Measurements from ENCODE around the gene APBA2. TPM values are rescaled to one million over a fixed set of nuclear protein-coding genes. Genes with fewer than 3 reads are reported as not detected.

The APBA2 gene
- total and polyA plus RNA-seq, 3 donors from 2014 or later, result 18.5 to 37.7 (median 29.5) TPM

DNA sequence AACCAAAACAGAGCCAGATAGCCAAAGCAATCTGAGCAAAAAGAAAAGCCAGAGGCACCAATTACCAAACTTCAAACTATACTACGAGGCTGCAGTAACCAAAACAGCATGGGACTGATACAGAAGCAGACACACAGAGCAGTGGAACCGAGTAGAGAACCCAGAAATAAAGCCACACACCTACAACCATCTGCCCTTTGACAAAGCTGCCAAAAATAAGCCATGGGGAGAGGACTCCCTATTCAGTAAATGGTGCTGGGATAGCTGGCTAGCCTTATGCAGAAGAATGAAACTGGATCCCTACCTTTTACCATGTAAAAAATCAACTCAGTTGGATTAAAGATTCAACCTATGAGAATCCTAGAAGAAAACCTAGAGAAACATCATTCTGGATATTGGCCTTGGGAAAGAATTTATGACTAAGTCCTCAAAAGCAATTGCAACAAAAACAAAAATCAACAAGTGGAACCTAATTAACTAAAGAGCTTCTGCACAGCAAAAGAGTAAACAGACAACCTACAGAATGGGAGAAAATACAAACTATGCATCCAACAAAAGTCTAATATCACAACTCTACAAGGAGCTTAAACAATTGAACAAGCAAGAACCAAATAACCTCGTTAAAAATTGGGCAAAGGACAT, 95.1 kb downstream of the APBA2 start:
- TF ChIP-seq POLR2A (IDR thresholded peaks at IDR 0.05), result no peak
- TF ChIP-seq, protein P1, sequence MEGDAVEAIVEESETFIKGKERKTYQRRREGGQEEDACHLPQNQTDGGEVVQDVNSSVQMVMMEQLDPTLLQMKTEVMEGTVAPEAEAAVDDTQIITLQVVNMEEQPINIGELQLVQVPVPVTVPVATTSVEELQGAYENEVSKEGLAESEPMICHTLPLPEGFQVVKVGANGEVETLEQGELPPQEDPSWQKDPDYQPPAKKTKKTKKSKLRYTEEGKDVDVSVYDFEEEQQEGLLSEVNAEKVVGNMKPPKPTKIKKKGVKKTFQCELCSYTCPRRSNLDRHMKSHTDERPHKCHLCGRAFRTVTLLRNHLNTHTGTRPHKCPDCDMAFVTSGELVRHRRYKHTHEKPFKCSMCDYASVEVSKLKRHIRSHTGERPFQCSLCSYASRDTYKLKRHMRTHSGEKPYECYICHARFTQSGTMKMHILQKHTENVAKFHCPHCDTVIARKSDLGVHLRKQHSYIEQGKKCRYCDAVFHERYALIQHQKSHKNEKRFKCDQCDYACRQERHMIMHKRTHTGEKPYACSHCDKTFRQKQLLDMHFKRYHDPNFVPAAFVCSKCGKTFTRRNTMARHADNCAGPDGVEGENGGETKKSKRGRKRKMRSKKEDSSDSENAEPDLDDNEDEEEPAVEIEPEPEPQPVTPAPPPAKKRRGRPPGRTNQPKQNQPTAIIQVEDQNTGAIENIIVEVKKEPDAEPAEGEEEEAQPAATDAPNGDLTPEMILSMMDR (IDR thresholded peaks at IDR 0.05), result no peak
- WGBS, 2 donors, result 90 to 96% methylated on average over 3 of the region's 3 CpGs
- intact Hi-C loops (cut with DNase I; ENCODE audit: low total_unique reads), result no loop called here
- no peaks in the 10 kb centered on the region for H3K36me3 ChIP-seq (ENCODE audit: low read depth, missing control alignments)
- H3K27me3 ChIP-seq, result no peaks in the 10 kb centered on the region
- no peak overlapping the region for H3K27ac ChIP-seq
- peaks cover 8% of the 10 kb centered on the region for H3K4me1 ChIP-seq
- H3K9me3 ChIP-seq, result no peaks in the 10 kb centered on the region
- no peak overlapping the region for H3K4me3 ChIP-seq
- no peak for DNase-seq

DNA sequence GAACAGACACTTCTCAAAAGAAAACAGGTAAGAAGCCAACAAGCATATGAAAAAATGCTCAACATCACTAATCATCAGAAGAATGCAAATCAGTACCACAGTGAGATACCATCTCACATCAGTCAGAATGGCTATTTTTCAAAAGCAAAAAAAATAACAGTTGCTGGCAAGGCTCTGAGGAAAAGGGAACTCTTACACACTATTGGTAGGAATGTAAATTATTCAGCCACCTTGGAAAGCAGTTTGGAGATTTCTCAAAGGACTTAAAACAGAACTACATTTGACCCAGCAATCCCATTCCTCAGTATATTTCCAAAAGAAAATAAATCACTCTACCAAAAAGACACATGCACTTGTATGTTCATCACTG, 95.6 kb downstream of the APBA2 start:
- Histone ChIP-seq H3K4me3 (no peak overlapping the region), H3K4me1 (peaks cover 8% of the 10 kb centered on the region), H3K27me3 (no peaks in the 10 kb centered on the region), H3K27ac (no peak overlapping the region), H3K9me3 (no peaks in the 10 kb centered on the region), H3K36me3 (ENCODE audit: low read depth, missing control alignments) (no peaks in the 10 kb centered on the region)
- no peak for DNase-seq
- no peak for TF ChIP-seq POLR2A (IDR thresholded peaks at IDR 0.05)
- TF ChIP-seq, protein P1 (IDR thresholded peaks at IDR 0.05), result no peak
- intact Hi-C loops (cut with DNase I; ENCODE audit: low total_unique reads), result no loop called here

DNA sequence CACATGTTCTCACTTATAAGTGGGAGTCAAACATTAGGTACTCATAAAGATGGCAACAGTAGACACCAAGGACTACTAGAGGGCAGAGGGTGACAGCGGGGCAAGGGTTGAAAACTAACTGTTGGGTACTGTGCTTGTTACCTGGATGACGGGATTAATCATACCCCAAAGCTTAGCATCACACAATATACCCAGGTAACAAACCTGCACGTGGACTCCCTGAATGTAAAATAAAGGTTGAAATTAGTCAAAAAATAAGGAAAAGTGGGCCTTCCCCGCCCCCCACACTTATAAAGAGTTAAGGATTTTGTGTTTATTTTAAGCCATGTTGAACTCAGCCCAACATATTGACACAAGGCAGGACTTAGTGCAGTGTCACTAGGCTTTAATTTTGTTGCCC, 96.1 kb downstream of the APBA2 start:
- H3K27ac ChIP-seq, result no peak overlapping the region
- no peaks in the 10 kb centered on the region for H3K9me3 ChIP-seq
- intact Hi-C loops (cut with DNase I; ENCODE audit: low total_unique reads), result no loop called here
- no peak overlapping the region for H3K4me3 ChIP-seq
- H3K36me3 ChIP-seq (ENCODE audit: low read depth, missing control alignments), result no peaks in the 10 kb centered on the region
- TF ChIP-seq, protein P1 (IDR thresholded peaks at IDR 0.05), result no peak
- TF ChIP-seq POLR2A (IDR thresholded peaks at IDR 0.05), result no peak
- DNase-seq, result no peak
- H3K27me3 ChIP-seq, result no peaks in the 10 kb centered on the region
- WGBS, 2 donors, result 93 to 97% methylated on average over 4 of the region's 4 CpGs
- peaks cover 8% of the 10 kb centered on the region for H3K4me1 ChIP-seq

DNA sequence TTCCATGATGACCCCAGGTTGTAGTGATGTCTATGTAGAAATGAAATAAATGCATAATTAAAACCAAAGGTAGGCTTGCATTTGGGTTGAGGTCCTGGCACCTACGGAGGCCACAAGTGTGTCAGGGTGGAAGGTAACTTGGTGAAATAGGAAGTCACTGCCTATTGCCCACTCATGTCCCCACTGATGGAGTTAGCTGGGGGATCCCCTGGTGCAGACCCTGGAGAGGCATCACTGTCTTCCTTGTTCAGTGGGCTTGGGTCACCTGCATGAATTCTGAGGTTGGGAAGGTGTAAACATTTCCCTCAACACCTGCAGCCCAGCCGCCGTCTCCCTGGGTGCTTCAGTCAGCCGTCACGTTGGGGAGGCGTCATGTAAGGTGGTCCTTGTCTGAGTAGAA, 97.1 kb downstream of the APBA2 start:
- TF ChIP-seq, protein P1 (IDR thresholded peaks at IDR 0.05), result no peak
- TF ChIP-seq POLR2A (IDR thresholded peaks at IDR 0.05), result no peak
- Histone ChIP-seq H3K36me3 (ENCODE audit: low read depth, missing control alignments) (no peaks in the 10 kb centered on the region), H3K4me1 (peaks cover 8% of the 10 kb centered on the region), H3K4me3 (no peak overlapping the region), H3K27ac (no peak overlapping the region), H3K9me3 (no peaks in the 10 kb centered on the region), H3K27me3 (no peaks in the 10 kb centered on the region)
- 93 to 98% methylated on average over 6 of the region's 6 CpGs for WGBS, 2 donors
- intact Hi-C loops (cut with DNase I; ENCODE audit: low total_unique reads), result no loop called here
- no peak for DNase-seq
